ENCODE results near the gene SDR9C7.

DNA sequence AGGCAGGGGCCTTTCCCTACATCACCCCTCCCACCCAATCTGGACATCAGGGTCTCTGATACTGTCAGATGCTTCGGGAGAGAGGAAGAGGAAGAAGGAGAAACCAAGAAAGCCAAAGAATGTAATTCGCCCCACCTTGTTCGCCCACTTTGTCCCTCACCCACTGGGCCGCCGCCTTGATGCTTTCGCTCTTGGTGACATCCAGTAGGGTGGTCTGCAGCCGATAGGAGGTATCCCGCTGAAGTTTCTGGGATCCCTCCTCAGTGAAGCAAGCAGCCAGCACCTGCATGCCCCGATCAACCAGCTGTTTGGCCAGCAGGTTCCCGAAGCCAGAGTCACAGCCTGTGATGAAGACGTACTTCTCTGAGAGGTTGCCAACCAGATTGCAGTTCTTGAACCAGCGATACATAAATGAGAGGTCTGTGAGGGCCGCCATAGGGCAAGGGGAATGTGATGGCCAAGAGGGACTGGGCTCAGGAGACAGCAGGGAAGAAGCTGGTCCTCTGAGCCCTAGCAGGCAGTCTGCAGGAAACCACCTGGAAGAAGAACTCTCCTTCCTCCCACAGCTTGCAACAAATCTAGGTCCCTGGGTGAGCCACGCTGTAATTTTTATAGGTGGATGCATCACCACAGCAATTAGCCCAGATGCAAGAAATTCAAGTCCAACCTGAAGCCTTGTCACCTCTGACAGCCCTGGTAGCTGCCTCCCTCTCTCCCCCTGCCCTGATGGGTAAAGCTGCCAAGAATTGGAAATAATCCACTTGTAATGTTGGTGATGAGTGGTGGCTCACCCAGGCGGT is at the start of gene SDR9C7:
- TF ChIP-seq, protein P1, sequence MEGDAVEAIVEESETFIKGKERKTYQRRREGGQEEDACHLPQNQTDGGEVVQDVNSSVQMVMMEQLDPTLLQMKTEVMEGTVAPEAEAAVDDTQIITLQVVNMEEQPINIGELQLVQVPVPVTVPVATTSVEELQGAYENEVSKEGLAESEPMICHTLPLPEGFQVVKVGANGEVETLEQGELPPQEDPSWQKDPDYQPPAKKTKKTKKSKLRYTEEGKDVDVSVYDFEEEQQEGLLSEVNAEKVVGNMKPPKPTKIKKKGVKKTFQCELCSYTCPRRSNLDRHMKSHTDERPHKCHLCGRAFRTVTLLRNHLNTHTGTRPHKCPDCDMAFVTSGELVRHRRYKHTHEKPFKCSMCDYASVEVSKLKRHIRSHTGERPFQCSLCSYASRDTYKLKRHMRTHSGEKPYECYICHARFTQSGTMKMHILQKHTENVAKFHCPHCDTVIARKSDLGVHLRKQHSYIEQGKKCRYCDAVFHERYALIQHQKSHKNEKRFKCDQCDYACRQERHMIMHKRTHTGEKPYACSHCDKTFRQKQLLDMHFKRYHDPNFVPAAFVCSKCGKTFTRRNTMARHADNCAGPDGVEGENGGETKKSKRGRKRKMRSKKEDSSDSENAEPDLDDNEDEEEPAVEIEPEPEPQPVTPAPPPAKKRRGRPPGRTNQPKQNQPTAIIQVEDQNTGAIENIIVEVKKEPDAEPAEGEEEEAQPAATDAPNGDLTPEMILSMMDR (conservative IDR thresholded peaks at IDR 0.05), result no peak
- TF ChIP-seq EZH2 (IDR thresholded peaks at IDR 0.05; ENCODE audit: low read depth), result no peak
